GM23338 (cell line): ENCODE data around the gene LRRC27. TPM values are rescaled to one million over a fixed set of nuclear protein-coding genes. Genes with fewer than 3 reads are reported as not detected.

Source experiments
- ATAC-seq: fragments of 200-7000 bp; cut with Tn5 transposase; 3 replicates; pipeline ENCODE4 v1.9.1; 2020
- DNase-seq: peaks from one replicate; pipeline ENCODE4 v3.0.0-alpha.2; 2015; ENCODE audit warnings: low spot score
- H2AFZ ChIP-seq: fragments of 200-600 bp; sonication (generic); 2 replicates; pipeline ENCODE4 v1.8.0; 2016; ENCODE audit warnings: antibody characterized with exemption, mild to moderate bottlenecking, moderate library complexity
- H3F3A ChIP-seq: fragments of 200-600 bp; sonication (generic); replicated peaks from 2 replicates; pipeline ENCODE4 v1.8.0; 2017; ENCODE audit warnings: antibody characterized with exemption, mixed run types, low read depth
- H3K27ac ChIP-seq: fragments of 200-600 bp; sonication (generic); 2 replicates; pipeline ENCODE4 v1.6.1; 2016; ENCODE audit warnings: low read depth
- H3K27me3 ChIP-seq: fragments of 200-600 bp; sonication (generic); 2 replicates; pipeline ENCODE4 v1.8.0; 2016; ENCODE audit warnings: mild to moderate bottlenecking, mixed run types, moderate library complexity; ENCODE audit not compliant: insufficient read depth
- H3K36me3 ChIP-seq: fragments of 200-600 bp; sonication (generic); 2 replicates; pipeline ENCODE4 v1.8.0; 2016; ENCODE audit warnings: mild to moderate bottlenecking; ENCODE audit not compliant: insufficient read depth
- H3K4me1 ChIP-seq: fragments of 200-600 bp; sonication (generic); 2 replicates; pipeline ENCODE4 v1.8.0; 2016; ENCODE audit warnings: mild to moderate bottlenecking, moderate library complexity; ENCODE audit not compliant: insufficient read depth
- H3K4me2 ChIP-seq: fragments of 200-600 bp; sonication (generic); 2 replicates; pipeline ENCODE4 v1.7.1; 2017; ENCODE audit warnings: mixed run types
- H3K4me3 ChIP-seq: fragments of 200-600 bp; sonication (generic); 2 replicates; pipeline ENCODE4 v1.6.1; 2016; ENCODE audit warnings: mixed run types
- H3K79me2 ChIP-seq: fragments of 200-600 bp; sonication (generic); replicated peaks from 2 replicates; pipeline ENCODE4 v1.8.0; 2017; ENCODE audit warnings: mild to moderate bottlenecking; ENCODE audit not compliant: insufficient read depth
- H3K9me2 ChIP-seq: fragments of 200-600 bp; sonication (generic); 2 replicates; pipeline ENCODE4 v1.8.0; 2017; ENCODE audit not compliant: insufficient read depth
- H4K20me1 ChIP-seq: fragments of 200-600 bp; sonication (generic); replicated peaks from 2 replicates; pipeline ENCODE4 v1.8.0; 2017; ENCODE audit warnings: mild to moderate bottlenecking; ENCODE audit not compliant: insufficient read depth
- H3K27ac Mint-ChIP-seq: 2 replicates; pipeline ENCODE4 v1.8.0; 2020; ENCODE audit warnings: inconsistent platforms, mild to moderate bottlenecking, moderate library complexity, mixed read lengths
- H3K27me3 Mint-ChIP-seq: 3 replicates; pipeline ENCODE4 v1.8.0; 2022; ENCODE audit warnings: low read depth, mild to moderate bottlenecking, moderate library complexity, mixed read lengths, inconsistent platforms; ENCODE audit not compliant: insufficient read depth, poor library complexity
- H3K36me3 Mint-ChIP-seq: 3 replicates; pipeline ENCODE4 v1.8.0; 2021; ENCODE audit warnings: low read depth, mild to moderate bottlenecking, inconsistent platforms, moderate library complexity, mixed read lengths
- H3K4me1 Mint-ChIP-seq: 3 replicates; pipeline ENCODE4 v1.8.0; 2020; ENCODE audit warnings: mild to moderate bottlenecking, inconsistent platforms, mixed read lengths
- H3K4me3 Mint-ChIP-seq: 3 replicates; pipeline ENCODE4 v1.8.0; 2021; ENCODE audit warnings: moderate library complexity, mild to moderate bottlenecking, inconsistent platforms, mixed read lengths
- H3K9me3 Mint-ChIP-seq: 3 replicates; pipeline ENCODE4 v1.8.0; 2020; ENCODE audit warnings: moderate library complexity, mild to moderate bottlenecking, inconsistent platforms, mixed read lengths
- CREB1 ChIP-seq: fragments of 250-450 bp; sonication (Bioruptor Pico); IDR thresholded peaks from 2 replicates; pipeline ENCODE4 v1.5.0; 2020; ENCODE audit warnings: low read depth, mild to moderate bottlenecking, moderate library complexity
- EZH2 ChIP-seq: fragments of 200-600 bp; sonication (generic); IDR thresholded peaks from one replicate; pipeline ENCODE4 v1.8.0; 2017; ENCODE audit warnings: antibody characterized with exemption, mild to moderate bottlenecking, low read depth; ENCODE audit not compliant: unreplicated experiment
- EZH2phosphoT487 ChIP-seq: fragments of 200-600 bp; sonication (generic); IDR thresholded peaks from one replicate; pipeline ENCODE4 v1.8.1; 2018; ENCODE audit warnings: antibody characterized with exemption; ENCODE audit not compliant: unreplicated experiment
- JUNB ChIP-seq: IDR thresholded peaks from one replicate; pipeline ENCODE4 v1.6.1; 2016; ENCODE audit warnings: antibody characterized with exemption; ENCODE audit not compliant: unreplicated experiment
- NANOG ChIP-seq: IDR thresholded peaks from 2 replicates; pipeline ENCODE4 v1.6.1; 2016; ENCODE audit warnings: antibody characterized with exemption, borderline replicate concordance
- POLR2AphosphoS5 ChIP-seq: IDR thresholded peaks from 2 replicates; pipeline ENCODE4 v1.6.1; 2016; ENCODE audit warnings: antibody characterized with exemption, low read depth
- STAT1 ChIP-seq: IDR thresholded peaks from one replicate; pipeline ENCODE4 v1.6.1; 2016; ENCODE audit warnings: antibody characterized with exemption; ENCODE audit not compliant: unreplicated experiment
- ZNF114 ChIP-seq: fragments of 250-450 bp; sonication (Bioruptor Pico); IDR thresholded peaks from 2 replicates; pipeline ENCODE4 v1.5.0; 2020; ENCODE audit warnings: mild to moderate bottlenecking, moderate library complexity
- ZNF331 ChIP-seq: fragments of 250-450 bp; sonication (Bioruptor Pico); IDR thresholded peaks from 2 replicates; pipeline ENCODE4 v1.5.0; 2020; ENCODE audit warnings: low read depth, mild to moderate bottlenecking, moderate library complexity
- polyA plus RNA-seq: library from polyadenylated mRNA; unstranded; fragments of >200 nt; fragmentation: Nextera tagmentation; extraction: Ambion mirVana; gene quantifications from 2 replicates; pipeline ENCODE4 v1.2.1, GENCODE V29; 2016
- total RNA-seq: library from RNA; depleted of rRNA; stranded (reverse); fragments of >200 nt; shearing (Covaris generic); gene quantifications from 2 replicates; pipeline ENCODE4 v1.2.3, GENCODE V29; 2014
- TF ChIP-seq, protein P1 (sequence below): IDR thresholded peaks from 2 replicates; pipeline ENCODE4 v1.6.1; 2016; ENCODE audit warnings: antibody characterized with exemption
- TF ChIP-seq, protein P2 (sequence below), 2 experiments: fragments of 200-600 bp in 1 of 2; sonication (generic) in 1 of 2; conservative IDR thresholded peaks; 2 replicates each; pipeline versions ENCODE4 v1.5.1 to v1.6.1; 2016 to 2017; ENCODE audit warnings: antibody characterized with exemption in 2 of 2, low read depth in 2 of 2, mild to moderate bottlenecking in 2 of 2, moderate library complexity in 1 of 2
- TF ChIP-seq, protein P3 (sequence below): fragments of 250-450 bp; sonication (Bioruptor Pico); IDR thresholded peaks from 2 replicates; pipeline ENCODE4 v1.5.0; 2020; ENCODE audit warnings: mild to moderate bottlenecking, moderate library complexity
- TF ChIP-seq, protein P4 (sequence below): IDR thresholded peaks from one replicate; pipeline ENCODE4 v1.6.1; 2018; ENCODE audit warnings: antibody characterized with exemption; ENCODE audit not compliant: unreplicated experiment

LRRC27 gene
- total and polyA plus RNA-seq, 2 experiments from 2014 or later: 2.9 to 3.5 TPM

DNA sequence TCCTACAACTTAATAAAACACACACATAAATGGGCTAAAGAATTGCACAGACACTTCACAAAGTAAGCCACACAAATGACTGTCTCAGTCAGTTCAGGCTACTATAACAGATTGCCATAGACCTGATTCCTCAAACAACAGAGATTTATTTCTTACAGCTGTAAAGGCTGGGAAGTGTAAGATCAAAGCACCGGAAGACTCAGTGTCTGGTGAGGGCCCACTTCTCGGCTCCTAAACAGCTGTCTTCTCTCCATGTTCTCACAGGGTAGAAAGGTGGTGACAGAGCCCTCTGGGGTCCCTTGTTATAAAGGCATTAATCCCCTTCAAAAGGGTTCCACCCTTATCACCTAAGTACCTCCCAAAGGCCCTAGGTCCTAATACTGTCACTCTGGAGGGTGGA lies 42.6 kb upstream of the LRRC27 start:
- Mint-ChIP-seq H3K27me3 (peaks cover 10% of the 10 kb centered on the region), H3K9me3 (no peaks in the 10 kb centered on the region)

More for the DNA sequence above, 42.6 kb upstream of the LRRC27 start:
- no peaks in the 10 kb centered on the region for H4K20me1 ChIP-seq
- no peak overlapping the region for H2AFZ ChIP-seq
- H3K36me3 ChIP-seq: no peaks in the 10 kb centered on the region
- peaks cover 11% of the 10 kb centered on the region for H3K4me1 Mint-ChIP-seq
- H3K4me2 ChIP-seq: no peak overlapping the region
- H3K9me2 ChIP-seq: no peaks in the 10 kb centered on the region
- no peak overlapping the region for H3K27ac Mint-ChIP-seq
- ATAC-seq: no peak
- H3K4me1 ChIP-seq: no peaks in the 10 kb centered on the region
- DNase-seq: no peak
- no peaks in the 10 kb centered on the region for H3K27me3 ChIP-seq
- H3F3A ChIP-seq: no peaks in the 10 kb centered on the region
- no peak overlapping the region for H3K4me3 ChIP-seq
- no peak overlapping the region for H3K4me3 Mint-ChIP-seq
- no peaks in the 10 kb centered on the region for H3K79me2 ChIP-seq
- no peaks in the 10 kb centered on the region; the same call in 2 of the 3 replicates for H3K36me3 Mint-ChIP-seq
- TF ChIP-seq EZH2: no peak
- TF ChIP-seq, protein P1, sequence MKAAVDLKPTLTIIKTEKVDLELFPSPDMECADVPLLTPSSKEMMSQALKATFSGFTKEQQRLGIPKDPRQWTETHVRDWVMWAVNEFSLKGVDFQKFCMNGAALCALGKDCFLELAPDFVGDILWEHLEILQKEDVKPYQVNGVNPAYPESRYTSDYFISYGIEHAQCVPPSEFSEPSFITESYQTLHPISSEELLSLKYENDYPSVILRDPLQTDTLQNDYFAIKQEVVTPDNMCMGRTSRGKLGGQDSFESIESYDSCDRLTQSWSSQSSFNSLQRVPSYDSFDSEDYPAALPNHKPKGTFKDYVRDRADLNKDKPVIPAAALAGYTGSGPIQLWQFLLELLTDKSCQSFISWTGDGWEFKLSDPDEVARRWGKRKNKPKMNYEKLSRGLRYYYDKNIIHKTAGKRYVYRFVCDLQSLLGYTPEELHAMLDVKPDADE: no peak
- no peak for TF ChIP-seq CREB1 (CRISPR knock-in tag)
- TF ChIP-seq STAT1: no peak
- TF ChIP-seq ZNF114 (CRISPR knock-in tag): no peak
- TF ChIP-seq EZH2phosphoT487: no peak
- TF ChIP-seq, protein P2, sequence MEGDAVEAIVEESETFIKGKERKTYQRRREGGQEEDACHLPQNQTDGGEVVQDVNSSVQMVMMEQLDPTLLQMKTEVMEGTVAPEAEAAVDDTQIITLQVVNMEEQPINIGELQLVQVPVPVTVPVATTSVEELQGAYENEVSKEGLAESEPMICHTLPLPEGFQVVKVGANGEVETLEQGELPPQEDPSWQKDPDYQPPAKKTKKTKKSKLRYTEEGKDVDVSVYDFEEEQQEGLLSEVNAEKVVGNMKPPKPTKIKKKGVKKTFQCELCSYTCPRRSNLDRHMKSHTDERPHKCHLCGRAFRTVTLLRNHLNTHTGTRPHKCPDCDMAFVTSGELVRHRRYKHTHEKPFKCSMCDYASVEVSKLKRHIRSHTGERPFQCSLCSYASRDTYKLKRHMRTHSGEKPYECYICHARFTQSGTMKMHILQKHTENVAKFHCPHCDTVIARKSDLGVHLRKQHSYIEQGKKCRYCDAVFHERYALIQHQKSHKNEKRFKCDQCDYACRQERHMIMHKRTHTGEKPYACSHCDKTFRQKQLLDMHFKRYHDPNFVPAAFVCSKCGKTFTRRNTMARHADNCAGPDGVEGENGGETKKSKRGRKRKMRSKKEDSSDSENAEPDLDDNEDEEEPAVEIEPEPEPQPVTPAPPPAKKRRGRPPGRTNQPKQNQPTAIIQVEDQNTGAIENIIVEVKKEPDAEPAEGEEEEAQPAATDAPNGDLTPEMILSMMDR (conservative IDR thresholded peaks at IDR 0.05; ENCODE audit: low read depth in 2 of 2): no peak
- no peak for TF ChIP-seq NANOG
- no peak for TF ChIP-seq JUNB
- TF ChIP-seq, protein P3, sequence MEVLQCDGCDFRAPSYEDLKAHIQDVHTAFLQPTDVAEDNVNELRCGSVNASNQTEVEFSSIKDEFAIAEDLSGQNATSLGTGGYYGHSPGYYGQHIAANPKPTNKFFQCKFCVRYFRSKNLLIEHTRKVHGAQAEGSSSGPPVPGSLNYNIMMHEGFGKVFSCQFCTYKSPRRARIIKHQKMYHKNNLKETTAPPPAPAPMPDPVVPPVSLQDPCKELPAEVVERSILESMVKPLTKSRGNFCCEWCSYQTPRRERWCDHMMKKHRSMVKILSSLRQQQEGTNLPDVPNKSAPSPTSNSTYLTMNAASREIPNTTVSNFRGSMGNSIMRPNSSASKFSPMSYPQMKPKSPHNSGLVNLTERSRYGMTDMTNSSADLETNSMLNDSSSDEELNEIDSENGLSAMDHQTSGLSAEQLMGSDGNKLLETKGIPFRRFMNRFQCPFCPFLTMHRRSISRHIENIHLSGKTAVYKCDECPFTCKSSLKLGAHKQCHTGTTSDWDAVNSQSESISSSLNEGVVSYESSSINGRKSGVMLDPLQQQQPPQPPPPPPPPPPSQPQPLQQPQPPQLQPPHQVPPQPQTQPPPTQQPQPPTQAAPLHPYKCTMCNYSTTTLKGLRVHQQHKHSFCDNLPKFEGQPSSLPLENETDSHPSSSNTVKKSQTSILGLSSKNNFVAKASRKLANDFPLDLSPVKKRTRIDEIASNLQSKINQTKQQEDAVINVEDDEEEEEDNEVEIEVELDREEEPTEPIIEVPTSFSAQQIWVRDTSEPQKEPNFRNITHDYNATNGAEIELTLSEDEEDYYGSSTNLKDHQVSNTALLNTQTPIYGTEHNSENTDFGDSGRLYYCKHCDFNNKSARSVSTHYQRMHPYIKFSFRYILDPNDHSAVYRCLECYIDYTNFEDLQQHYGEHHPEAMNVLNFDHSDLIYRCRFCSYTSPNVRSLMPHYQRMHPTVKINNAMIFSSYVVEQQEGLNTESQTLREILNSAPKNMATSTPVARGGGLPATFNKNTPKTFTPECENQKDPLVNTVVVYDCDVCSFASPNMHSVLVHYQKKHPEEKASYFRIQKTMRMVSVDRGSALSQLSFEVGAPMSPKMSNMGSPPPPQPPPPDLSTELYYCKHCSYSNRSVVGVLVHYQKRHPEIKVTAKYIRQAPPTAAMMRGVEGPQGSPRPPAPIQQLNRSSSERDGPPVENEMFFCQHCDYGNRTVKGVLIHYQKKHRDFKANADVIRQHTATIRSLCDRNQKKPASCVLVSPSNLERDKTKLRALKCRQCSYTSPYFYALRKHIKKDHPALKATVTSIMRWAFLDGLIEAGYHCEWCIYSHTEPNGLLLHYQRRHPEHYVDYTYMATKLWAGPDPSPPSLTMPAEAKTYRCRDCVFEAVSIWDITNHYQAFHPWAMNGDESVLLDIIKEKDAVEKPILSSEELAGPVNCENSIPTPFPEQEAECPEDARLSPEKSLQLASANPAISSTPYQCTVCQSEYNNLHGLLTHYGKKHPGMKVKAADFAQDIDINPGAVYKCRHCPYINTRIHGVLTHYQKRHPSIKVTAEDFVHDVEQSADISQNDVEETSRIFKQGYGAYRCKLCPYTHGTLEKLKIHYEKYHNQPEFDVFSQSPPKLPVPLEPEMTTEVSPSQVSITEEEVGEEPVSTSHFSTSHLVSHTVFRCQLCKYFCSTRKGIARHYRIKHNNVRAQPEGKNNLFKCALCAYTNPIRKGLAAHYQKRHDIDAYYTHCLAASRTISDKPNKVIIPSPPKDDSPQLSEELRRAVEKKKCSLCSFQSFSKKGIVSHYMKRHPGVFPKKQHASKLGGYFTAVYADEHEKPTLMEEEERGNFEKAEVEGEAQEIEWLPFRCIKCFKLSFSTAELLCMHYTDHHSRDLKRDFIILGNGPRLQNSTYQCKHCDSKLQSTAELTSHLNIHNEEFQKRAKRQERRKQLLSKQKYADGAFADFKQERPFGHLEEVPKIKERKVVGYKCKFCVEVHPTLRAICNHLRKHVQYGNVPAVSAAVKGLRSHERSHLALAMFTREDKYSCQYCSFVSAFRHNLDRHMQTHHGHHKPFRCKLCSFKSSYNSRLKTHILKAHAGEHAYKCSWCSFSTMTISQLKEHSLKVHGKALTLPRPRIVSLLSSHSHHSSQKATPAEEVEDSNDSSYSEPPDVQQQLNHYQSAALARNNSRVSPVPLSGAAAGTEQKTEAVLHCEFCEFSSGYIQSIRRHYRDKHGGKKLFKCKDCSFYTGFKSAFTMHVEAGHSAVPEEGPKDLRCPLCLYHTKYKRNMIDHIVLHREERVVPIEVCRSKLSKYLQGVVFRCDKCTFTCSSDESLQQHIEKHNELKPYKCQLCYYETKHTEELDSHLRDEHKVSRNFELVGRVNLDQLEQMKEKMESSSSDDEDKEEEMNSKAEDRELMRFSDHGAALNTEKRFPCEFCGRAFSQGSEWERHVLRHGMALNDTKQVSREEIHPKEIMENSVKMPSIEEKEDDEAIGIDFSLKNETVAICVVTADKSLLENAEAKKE: no peak
- TF ChIP-seq, protein P4, sequence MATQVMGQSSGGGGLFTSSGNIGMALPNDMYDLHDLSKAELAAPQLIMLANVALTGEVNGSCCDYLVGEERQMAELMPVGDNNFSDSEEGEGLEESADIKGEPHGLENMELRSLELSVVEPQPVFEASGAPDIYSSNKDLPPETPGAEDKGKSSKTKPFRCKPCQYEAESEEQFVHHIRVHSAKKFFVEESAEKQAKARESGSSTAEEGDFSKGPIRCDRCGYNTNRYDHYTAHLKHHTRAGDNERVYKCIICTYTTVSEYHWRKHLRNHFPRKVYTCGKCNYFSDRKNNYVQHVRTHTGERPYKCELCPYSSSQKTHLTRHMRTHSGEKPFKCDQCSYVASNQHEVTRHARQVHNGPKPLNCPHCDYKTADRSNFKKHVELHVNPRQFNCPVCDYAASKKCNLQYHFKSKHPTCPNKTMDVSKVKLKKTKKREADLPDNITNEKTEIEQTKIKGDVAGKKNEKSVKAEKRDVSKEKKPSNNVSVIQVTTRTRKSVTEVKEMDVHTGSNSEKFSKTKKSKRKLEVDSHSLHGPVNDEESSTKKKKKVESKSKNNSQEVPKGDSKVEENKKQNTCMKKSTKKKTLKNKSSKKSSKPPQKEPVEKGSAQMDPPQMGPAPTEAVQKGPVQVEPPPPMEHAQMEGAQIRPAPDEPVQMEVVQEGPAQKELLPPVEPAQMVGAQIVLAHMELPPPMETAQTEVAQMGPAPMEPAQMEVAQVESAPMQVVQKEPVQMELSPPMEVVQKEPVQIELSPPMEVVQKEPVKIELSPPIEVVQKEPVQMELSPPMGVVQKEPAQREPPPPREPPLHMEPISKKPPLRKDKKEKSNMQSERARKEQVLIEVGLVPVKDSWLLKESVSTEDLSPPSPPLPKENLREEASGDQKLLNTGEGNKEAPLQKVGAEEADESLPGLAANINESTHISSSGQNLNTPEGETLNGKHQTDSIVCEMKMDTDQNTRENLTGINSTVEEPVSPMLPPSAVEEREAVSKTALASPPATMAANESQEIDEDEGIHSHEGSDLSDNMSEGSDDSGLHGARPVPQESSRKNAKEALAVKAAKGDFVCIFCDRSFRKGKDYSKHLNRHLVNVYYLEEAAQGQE: no peak
- no peak for TF ChIP-seq ZNF331 (CRISPR knock-in tag)
- no peak for TF ChIP-seq POLR2AphosphoS5
- no peak overlapping the region for H3K27ac ChIP-seq
